ENCODE data around the gene HSPA5.

- no peak for TF ChIP-seq CTCF (IDR thresholded peaks at IDR 0.05)
- no peak for TF ChIP-seq POLR2A (IDR thresholded peaks at IDR 0.05)
These were observed 19.4 kb upstream of the HSPA5 start for GRCh38 chr9:125260561-125260960.

All from tibial nerve (tissue), 3 donors.